Dermis microvascular lymphatic vessel endothelial cell (primary cell): Measurements from ENCODE around the gene ERG. TPM values are rescaled to one million over a fixed set of nuclear protein-coding genes. Genes with fewer than 3 reads are reported as not detected.
A peak's percentile ranks its signal among the peaks of the same experiment; 100 is the strongest.

Experiments
- DNase-seq, 2 donors: peaks; one replicate each; pipeline versions ENCODE4 v3.0.0 to v3.0.0-alpha.2; 2010; ENCODE audit warnings: low read depth in 2 of 2
- total RNA-seq: library from RNA; depleted of rRNA; stranded (reverse); fragments of >200 nt; gene quantifications from 2 replicates; pipeline ENCODE4 v1.2.1, GENCODE V29; 2014

ERG gene
- total RNA-seq, 1 donor from 2014 or later = 41.0 TPM

DNA sequence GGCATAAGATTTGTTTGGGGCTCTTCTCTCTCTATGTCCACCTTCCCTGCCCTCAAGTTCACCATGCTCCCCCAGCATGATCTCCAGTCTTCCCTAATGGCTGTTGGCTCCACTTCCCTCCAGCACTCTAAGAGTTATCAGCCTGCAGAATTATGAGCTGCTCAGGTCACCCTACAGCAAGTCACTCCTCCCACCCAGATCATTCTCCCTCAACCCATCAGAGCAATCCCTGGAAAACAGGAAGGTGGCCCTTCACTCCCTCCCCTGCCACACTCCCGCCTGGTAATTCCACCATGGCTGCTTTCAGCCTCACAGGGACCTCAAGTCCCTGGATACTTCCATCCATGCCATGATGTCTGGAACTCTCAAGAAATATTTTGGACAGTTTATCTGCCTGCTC is 137.0 kb downstream of the ERG start:
- DNase-seq = no peak

- DNase-seq = no peak
Observed at GRCh38 chr21:38359835-38360234, 138.4 kb downstream of the ERG start.

DNA sequence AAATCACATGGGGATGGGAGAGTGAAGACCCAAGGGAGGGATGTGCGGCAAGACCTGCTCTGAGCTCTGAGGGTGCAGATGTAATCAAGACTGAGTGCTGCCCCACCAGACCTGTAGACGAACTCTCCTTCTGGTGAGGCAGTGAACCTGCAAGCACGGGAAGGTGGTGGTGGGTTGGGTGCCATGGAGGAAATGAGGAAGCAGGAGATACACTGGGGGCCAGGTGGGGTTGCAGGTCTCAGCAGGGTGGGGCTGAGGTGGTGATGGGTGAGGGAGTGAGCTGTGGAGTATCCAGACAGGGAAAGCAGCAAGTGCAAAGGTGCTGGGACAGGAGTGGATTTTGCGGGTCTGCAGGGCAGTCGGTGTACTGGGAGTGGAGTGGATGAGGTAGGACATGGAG is 139.2 kb downstream of the ERG start:
- no peak for DNase-seq

DNA sequence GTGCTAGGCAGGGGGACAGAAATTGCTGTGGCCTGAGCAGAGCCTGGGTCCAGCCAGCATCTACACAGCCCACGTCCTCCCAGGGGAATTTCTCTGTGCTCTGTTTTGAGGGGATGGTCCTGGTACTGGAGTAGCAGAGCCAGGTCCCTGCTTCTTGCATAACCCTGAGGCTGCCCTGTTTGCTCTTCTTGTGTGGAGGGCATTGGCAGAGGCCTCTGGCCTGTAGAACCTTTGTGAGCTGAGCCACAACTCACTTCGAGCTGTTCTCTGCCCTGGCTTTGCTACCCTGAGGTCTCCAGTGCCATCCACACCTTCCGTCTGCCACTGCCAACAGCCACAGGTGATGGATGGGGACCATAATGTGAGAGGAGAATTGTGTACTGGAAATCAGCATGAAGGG is 139.6 kb downstream of the ERG start:
- DNase-seq = no peak

GRCh38 chr21:38358098-38358497 is 140.2 kb downstream of the ERG start:
- DNase-seq = no peak

GRCh38 chr21:38356883-38357625 is 141.2 kb downstream of the ERG start:
- DNase-seq = no peak

GRCh38 chr21:38355992-38356781 is 142.1 kb downstream of the ERG start:
- peak; percentile 20 to 62 for DNase-seq

DNA sequence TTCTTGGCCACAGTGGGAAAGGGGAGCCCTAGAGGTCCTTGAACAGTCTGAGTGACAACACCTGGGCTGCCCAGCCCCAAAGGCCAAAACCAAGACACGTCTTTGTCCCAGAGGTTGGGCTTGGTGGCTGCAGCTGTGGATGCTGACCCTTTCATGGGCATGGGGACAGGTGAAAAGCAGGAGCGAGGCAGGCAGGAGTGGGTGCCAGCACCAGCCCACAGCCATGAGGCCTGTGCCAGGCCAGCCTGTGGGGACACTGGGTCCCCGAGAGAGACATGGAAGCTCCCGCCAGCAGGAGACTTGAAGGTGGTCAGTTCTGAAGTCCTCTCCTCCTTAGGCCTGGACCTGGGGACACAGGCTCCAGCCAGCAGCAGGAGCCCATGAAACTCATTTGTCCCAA is 142.9 kb downstream of the ERG start:
- no peak for DNase-seq

GRCh38 chr21:38354746-38355145 is 143.5 kb downstream of the ERG start:
- DNase-seq = no peak

DNA sequence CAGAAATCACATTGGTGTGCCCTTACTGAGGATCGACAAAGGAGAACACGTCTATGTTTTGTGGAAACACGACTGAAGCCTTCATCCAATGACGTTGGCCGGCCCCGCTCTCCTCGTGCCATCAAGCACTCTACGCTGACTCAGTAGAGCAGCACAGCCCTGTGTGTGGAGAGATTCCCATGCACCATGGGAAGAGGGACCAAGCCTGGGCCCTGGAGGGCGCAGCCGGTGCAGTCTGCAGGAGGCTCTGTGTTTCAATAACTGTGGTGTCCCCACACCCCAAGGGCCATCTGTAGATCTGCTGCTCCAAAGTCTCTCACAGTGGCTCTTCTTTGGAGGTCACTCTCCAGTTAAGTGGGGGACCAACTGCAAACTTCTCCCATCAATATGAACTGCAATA is 144.0 kb downstream of the ERG start:
- DNase-seq = no peak

DNA sequence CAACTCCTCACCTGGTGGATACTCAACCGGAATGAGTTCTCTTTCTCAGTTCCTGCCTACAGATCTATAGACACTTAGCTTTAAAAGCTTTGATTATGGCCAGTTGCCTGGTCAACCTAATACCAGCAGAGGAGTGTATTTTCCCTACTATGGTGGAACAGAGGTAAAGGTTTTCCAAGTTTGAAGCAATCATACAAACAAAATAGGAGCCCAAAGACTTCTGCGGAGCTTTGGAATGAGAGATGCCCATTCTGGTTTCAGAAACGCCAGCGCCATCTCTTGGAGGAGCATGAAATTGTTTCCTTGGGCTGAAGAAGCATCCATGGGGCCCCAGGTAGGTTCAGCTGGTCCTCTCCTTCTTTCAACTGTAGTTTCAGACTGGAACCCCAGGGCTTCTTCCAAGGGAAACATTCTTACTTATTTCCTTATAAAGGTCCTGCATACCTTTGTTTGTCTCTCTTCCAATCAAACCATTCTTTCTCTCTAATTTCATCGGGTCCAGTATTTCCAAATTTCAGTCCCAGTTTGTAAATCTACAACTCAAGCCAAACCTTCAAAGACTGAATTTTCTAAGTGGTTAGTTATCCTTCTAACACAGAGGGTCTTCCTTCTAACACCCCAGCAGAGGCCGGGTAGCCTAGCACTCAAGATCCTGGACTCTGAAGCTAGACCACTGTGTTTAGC is 145.6 kb downstream of the ERG start:
- peak; percentile 16 to 67 for DNase-seq

GRCh38 chr21:38351961-38352521 is 146.2 kb downstream of the ERG start:
- peak in 1 of 2 donors; percentile 48 for DNase-seq

DNA sequence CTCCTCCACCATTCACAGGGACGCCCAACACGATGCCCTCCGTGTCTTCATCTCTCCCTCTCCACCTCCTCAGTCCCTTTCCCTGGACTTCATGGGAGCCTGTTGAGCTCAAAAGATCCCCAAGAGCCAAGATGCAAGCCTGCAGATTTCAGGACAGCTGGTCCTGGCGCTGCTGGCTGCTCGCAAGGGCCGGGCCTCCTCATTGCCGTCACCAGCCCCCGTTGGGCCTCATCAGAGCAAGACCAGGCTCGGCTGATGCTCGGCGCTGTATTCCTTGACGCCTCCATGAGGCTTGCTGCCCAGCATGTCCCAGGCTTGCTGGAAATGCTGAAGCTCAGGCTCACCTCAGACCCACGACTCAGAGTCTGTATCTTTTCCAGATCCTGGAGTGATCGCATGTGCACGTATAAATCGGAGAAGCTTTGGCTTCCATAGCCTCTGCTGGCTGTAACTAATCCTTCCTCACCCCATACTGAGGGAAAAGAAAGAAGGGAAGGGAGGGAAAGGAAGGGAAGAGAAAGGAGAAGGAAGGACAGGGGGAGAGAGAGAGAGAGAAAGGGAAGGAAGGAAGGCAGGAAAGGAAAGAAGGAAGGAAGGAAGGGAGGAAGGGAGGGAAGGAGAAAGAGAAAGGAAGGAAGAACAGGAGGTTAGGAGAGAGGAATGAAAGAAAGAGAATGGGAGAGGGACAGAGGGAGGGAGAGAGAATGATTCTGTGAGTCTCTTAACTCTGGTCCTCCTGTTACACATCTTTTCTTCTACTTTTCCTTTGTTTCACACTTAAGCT is 146.9 kb downstream of the ERG start:
- no peak for DNase-seq

- no peak for DNase-seq
Observed at GRCh38 chr21:38350684-38351083, 147.6 kb downstream of the ERG start.

GRCh38 chr21:38349977-38350376 is 148.3 kb downstream of the ERG start:
- no peak for DNase-seq

- no peak for DNase-seq
Observed at GRCh38 chr21:38349111-38349746, 149.0 kb downstream of the ERG start.

GRCh38 chr21:38346286-38346685 is 152.0 kb downstream of the ERG start:
- DNase-seq = no peak

DNA sequence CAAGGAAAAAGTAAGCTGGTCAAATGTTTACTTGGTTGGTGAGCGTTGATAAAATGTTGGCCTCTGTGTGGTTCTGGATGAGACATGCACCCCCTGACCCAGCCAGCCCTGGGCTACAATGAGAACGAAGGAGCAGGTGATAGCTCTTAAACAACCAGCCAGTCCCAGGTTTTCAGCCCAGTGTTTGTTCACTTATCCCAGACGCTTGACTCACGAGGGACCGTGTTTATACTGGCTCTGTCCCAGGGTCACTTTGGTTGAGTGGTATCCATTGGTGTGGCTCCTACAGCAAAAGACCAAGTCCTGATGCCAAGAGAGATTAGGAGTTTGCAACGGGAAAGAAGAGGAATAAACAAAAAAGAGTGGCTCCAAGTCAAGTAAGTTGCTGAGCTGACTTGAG is 154.6 kb downstream of the ERG start:
- peak in 1 of 2 donors; percentile 80 for DNase-seq

DNA sequence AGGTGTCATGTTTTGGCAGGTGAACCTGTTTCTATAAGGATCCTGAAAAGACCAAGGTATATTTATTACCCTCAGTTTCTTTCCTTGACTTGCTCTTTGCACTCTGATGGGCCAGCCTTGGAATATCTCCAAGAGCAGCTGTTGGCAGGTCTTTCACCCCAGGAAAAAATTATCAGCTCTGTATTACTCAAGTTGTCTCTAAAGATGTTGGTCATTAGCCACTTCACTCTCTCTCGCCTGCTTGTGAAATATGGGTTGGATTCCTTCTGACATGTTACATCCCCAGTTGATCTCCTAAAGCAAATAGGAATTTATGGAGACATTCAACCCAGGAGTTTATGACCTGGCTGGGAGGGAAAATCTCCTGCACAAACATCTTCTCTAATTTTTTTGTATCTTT is 155.5 kb downstream of the ERG start:
- no peak for DNase-seq

GRCh38 chr21:38341546-38342012 is 156.7 kb downstream of the ERG start:
- DNase-seq = no peak

DNA sequence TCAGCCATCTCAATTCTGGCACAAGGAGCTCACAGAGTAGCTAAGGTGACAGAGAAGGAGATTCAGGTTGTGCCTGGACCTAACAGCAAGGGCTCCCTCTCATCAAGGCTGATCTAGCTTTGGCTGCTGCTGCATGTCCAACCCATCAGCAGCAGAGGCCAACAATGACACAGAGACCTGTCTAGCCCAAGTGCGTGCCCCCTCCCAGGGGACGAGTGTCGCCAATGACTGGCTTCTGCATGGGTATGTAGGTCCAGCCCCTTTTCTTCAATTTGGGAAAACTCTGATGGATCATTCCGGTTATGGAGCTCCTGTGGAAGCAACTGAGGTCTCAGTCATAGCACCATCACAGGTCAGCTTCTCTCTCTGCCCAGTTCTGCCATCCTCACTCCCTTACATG is 158.1 kb downstream of the ERG start:
- DNase-seq = no peak
